ENCODE data around the gene DNAJA4.
"Not testable (repeated sequence)": the region's sequence is repeated elsewhere in the genome, so short reads cannot be mapped to it uniquely, and the experiment has no call there.

Gene DNAJA4

DNA sequence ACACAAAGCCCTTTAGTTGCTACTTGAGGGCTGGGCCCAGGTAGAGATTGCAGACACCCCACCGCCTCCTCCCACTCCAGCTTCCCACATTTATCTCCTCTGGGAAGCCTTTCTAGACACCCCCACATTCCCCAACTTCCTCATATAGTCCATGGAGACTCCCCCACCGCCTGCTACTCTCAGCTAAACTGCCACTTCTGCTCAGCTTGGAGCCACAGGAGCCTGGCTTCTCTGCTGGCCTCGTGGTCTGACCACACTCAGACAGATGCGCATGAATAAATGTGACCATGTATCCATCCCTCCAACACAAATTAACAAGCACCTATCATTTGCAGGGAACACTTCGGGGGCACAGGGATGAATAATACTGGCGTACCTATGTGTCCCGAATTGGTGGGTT lies 19.5 kb upstream of the DNAJA4 start:
- DNase-seq: peak in 1 of 3 donors; percentile 16

DNA sequence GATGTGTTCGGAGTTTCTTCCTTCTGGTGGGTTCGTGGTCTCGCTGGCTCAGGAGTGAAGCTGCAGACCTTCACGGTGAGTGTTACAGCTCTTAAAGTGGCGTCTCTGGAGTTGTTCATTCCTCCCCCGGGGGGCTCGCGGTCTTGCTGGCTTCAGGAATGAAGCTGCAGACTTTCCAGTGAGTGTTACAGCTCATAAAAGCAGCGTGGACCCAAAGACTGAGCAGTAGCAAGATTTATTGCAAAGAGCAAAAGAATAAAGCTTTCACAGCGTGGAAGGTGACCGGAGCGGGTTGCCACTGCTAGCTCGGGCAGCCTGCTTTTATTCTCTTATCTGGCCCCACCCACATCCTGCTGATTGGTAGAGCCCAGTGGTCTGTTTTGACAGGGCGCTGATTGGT lies 19.0 kb upstream of the DNAJA4 start:
- not testable (repeated sequence) for DNase-seq

- DNase-seq: not testable (repeated sequence)
Measured at GRCh38 chr15:78245976-78246620, 18.3 kb upstream of the DNAJA4 start.

GRCh38 chr15:78247911-78248310 lies 16.5 kb upstream of the DNAJA4 start:
- DNase-seq: no peak

GRCh38 chr15:78249131-78249530 lies 15.2 kb upstream of the DNAJA4 start:
- no peak for DNase-seq

DNA sequence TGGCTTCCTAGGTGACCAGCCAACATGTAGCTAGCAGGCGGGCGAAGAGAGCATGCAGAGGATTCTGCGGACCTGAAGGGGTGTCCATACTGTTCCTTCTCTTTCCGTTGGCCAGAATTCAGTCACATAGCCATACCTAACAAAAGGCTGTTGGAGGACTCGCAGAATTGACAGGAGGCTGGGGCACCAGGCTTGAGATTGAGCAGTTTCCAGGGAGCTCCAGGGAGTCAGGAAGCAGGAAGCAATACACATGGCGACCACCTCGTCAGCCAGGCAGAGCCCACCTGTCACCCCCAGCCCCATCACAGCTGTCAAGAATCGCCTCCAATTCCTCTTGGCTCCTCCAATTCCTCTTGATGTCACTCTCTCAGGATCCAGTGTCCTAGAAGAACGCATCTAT lies 13.2 kb upstream of the DNAJA4 start:
- DNase-seq: no peak

- no peak for DNase-seq
Measured at GRCh38 chr15:78255421-78256043, 8.8 kb upstream of the DNAJA4 start.

- DNase-seq: no peak
Measured at GRCh38 chr15:78256044-78256437, 8.3 kb upstream of the DNAJA4 start.

- no peak for DNase-seq
Measured at GRCh38 chr15:78257681-78258080, 6.7 kb upstream of the DNAJA4 start.

DNA sequence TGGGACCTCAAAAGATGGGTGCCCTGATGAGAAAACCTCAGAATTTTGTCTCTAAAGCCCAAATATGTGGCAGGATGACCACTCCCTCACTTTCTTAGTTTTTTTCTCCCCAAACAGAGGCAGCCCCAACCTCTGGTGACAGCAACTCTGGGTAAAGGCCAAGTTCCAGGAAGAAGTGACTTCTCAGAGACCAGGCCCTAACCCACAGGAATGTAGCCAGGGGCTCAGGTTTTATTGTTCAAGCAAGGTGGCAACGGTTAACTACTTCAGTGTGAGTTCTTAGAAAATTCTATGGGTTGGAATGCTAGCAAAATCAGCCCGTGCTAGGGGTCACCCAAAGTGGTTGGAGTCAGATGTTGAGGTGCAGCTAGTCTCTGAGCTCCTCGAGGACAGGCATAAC lies 5.1 kb upstream of the DNAJA4 start:
- no peak for DNase-seq

DNA sequence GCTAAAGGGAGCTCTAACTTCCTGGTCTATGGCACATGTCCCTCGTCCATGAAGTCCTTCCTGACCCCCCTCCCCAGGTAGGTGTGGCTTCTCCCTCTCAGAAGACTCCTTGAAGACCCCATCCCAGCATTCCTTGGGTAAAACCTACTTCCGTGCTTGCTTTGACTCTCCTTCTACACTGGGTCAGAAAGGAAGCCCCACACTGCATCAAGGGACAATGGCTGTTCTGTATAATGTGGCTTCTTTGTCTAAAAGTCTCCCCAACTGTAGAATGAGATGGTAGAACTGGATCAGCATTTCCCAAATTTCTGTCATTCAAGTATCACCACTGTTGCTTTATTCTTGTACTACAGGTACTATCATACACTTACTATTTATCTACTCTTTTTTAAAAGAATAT lies 3.9 kb upstream of the DNAJA4 start:
- DNase-seq: no peak

DNA sequence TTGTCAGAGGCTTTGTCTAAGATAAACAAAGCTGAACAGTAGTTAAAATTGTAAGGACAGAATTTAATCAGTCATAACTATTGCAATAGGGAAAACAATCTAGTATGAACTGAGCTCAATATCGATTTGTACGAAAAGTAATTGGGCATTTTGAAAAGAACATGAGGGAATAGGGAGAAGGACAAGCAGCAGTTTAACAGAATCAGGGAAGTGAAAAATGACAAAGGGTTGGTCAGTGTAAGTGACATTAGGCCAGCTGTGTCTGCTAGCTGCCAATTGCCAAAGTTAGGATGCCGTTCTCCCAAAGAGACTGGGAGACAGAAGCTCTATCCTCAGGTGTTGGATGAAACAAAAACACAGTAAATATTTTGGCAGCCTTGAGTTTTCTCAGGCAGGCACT lies 3.3 kb upstream of the DNAJA4 start:
- no peak for DNase-seq

GRCh38 chr15:78263351-78263781 lies 996 bp upstream of the DNAJA4 start:
- no peak for DNase-seq

DNA sequence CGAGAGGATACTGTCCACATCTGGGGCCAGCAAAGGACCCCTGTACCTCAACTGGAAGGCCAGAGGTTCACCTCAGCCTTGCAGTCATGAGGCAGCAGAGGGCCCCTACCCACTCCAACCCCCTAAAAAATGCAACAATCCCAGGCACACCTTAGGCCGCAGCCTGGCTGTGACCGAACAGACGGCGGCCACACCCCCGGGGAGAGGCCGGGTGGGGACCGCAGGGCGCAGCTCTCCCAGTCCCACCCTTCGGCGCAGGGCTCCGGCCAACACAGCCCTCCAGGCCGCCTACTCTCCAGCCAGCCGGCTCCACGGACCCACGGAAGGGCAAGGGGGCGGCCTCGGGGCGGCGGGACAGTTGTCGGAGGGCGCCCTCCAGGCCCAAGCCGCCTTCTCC lies 457 bp upstream of the DNAJA4 start:
- no peak for DNase-seq

DNA sequence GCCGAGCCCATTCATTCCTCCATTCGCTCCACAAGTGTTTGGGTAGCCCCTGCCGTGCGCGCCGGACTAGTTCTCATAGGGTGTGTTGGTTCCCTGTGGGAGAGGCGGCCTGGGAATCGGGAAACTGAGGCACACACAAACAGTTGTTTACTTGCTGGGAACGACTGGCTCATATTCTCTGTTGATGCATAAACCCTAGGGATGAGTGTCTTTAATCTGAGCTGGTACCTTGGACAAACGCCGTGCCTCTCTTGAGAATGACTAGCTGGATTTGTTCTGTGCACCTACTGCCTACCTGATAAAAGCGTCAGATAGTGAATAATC lies 737 bp downstream of the DNAJA4 start:
- DNase-seq: no peak

DNA sequence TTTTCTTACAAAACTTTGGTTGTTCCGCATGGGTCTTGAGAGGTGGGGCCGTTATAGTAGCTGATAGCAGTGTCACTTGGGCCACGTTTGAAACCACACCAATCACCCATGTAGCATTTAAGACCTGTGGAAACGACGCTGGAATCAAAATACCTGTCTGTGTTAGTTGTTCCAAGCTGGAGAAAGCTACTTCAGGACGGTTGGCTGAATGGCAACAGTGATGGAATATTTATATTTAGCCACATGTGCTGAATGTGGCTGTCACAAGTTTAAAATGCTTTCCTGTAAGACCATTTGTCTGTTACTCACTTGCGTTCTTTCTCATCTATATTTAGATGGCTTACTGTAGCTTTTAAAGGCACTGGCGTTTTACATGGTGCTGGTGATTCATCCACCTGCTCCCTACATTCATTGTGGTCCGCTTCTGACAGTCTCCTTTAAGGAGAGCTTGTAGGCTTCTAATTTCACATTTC lies 1.4 kb downstream of the DNAJA4 start:
- DNase-seq: peak in 2 of 3 donors; percentile 36 to 55

GRCh38 chr15:78266229-78266628 lies 1.9 kb downstream of the DNAJA4 start:
- no peak for DNase-seq

- DNase-seq: no peak
Measured at GRCh38 chr15:78266806-78267205, 2.4 kb downstream of the DNAJA4 start.

DNA sequence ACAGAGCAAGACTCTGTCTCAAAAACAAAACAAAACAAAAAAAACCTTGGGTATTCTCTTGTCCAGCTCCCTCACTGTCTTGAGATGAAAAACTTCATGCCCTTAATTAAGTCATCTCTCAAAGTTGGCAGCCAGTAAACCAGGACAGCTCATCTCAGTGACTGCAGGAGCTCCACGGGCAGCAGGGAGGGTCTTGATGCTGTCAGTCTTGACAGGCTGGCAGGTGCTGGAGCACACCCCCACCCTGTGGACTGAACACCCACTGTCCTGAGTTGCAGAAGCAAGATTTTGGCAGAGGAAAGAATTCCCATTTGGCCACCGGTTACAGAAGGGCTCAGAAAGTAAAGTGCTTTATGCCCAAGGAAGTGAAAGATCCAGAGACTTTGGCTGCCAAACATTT lies 8.0 kb downstream of the DNAJA4 start:
- DNase-seq: no peak

GRCh38 chr15:78272776-78273175 lies 8.4 kb downstream of the DNAJA4 start:
- DNase-seq: no peak

GRCh38 chr15:78274994-78275393 lies 10.6 kb downstream of the DNAJA4 start:
- DNase-seq: no peak

DNA sequence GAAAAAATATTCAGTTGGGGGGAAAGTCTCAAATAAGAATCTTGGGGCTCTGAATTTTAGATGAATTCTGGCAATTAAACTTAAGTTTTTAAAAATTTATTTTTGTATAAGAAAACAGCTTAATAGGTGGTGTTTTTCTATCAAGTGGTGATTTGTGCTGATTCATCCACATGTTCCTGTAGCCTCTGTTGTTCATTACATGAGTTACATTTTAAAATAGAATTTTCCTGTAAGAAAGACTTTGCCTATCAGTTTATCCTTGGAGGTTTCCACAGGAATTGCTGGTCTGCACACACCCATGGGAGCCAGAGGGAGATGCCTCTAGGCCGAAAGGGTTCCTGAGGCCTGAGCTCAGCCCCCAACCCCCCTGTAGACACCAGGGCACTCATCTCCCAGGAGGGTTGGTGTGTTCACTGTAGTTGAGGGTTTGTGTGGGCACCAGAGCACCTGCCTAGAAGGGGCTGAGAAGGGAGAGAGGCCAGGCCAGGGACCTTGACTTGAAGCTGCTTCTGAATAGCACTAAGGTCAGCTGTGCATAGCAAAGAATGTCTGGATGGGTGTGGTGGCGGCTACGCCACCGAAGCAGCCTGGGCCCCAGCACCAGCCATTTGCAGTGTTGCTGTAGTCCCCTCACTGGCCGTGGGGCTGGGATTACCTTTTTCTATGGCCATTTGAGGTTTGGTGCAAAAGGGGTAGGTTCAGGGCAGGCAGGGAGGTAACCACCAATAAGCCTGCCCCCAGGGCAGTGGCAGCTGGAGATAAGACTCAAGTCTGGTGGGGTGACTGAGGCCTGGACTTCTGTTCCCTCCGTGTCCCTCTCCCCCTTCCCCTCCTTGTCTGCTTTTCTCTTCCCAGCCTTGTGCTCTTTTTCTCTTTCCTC lies 11.9 kb downstream of the DNAJA4 start:
- DNase-seq: no peak

- no peak for DNase-seq
Measured at GRCh38 chr15:78280319-78281072, 16.1 kb downstream of the DNAJA4 start.

Data from suppressor macrophage treated with lipopolysaccharide for 1 hour (primary cell).